ENCODE results near the gene USP12.

DNA sequence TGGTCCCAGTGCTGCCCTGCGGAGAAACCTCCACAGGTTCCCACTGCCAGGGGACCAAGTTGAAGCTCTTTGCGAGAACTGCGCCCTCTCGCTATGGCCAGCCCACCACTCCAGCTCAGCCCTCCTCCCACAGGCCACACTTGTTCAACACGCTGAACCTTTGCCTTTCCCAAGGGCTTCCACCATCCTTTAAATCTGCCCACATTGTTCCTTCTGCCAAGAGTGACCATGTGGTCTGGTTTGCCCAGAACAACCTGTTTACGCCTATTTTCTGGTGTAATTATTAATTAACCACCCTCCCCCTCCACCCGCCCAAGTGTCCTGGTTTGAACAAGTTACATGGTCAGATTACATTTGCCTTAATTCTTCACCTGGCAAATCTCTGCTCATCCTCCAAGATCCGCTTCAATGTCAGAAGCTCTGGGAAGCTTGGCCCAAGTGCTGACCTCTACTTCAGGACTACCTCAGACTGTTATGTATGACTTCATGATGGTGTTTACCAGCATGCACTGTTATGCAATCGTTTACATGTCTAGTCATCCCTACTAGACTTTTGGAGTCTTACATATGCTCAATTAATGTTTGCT, 12.0 kb upstream of the USP12 start:
- TF ChIP-seq GATA3 (IDR thresholded peaks at IDR 0.05; ENCODE audit: low read depth, low read length) (no peak), GATA2 (IDR thresholded peaks at IDR 0.05; ENCODE audit: low read depth, low read length) (no peak)
